Stimulated activated effector memory CD8-positive, alpha-beta T cell treated with anti-CD3 and anti-CD28 coated beads, Interleukin-12 subunit alpha, Interleukin-12 subunit beta, amount 100 ng/mL, for 72 hours (primary cell): Measurements from ENCODE around the gene ADCY7.

Experiments
- ATAC-seq: fragments of 150-1000 bp; cut with Tn5 transposase; 2 replicates; pipeline ENCODE4 v1.10.0; 2021
- DNase-seq, 2 donors: peaks; one replicate each; pipeline ENCODE4 v3.0.0; 2021 to 2022; ENCODE audit warnings: low spot score in 2 of 2
- H3K27ac Mint-ChIP-seq: one replicate; pipeline ENCODE4 v1.8.0; 2022; ENCODE audit warnings: mild to moderate bottlenecking, mixed read lengths
- H3K36me3 Mint-ChIP-seq: one replicate; pipeline ENCODE4 v1.8.0; 2022; ENCODE audit warnings: mild to moderate bottlenecking, mixed read lengths
- H3K4me1 Mint-ChIP-seq: one replicate; pipeline ENCODE4 v1.8.0; 2022; ENCODE audit warnings: mixed read lengths
- H3K4me3 Mint-ChIP-seq: one replicate; pipeline ENCODE4 v1.8.0; 2022; ENCODE audit warnings: mild to moderate bottlenecking, mixed read lengths
- H3K9me3 Mint-ChIP-seq: one replicate; pipeline ENCODE4 v1.8.0; 2022; ENCODE audit warnings: mixed read lengths

The ADCY7 gene

GRCh38 chr16:50279504-50279865 lies 13.1 kb downstream of the ADCY7 start:
- Mint-ChIP-seq H3K4me1 (peaks cover 93% of the 10 kb centered on the region), H3K27ac (peak overlapping the region; percentile 93), H3K9me3 (peaks cover 5% of the 10 kb centered on the region), H3K4me3 (peak overlapping the region; percentile 72), H3K36me3 (peaks cover 36% of the 10 kb centered on the region)
- ATAC-seq (no peak), DNase-seq (no peak)

GRCh38 chr16:50280932-50281331 lies 14.6 kb downstream of the ADCY7 start:
- H3K27ac Mint-ChIP-seq: peak overlapping the region; percentile 93
- DNase-seq (no peak), ATAC-seq (no peak)
- peak overlapping the region; percentile 72 for H3K4me3 Mint-ChIP-seq
- peaks cover 42% of the 10 kb centered on the region for H3K36me3 Mint-ChIP-seq
- H3K4me1 Mint-ChIP-seq: peaks cover 93% of the 10 kb centered on the region
- H3K9me3 Mint-ChIP-seq: peaks cover 5% of the 10 kb centered on the region

DNA sequence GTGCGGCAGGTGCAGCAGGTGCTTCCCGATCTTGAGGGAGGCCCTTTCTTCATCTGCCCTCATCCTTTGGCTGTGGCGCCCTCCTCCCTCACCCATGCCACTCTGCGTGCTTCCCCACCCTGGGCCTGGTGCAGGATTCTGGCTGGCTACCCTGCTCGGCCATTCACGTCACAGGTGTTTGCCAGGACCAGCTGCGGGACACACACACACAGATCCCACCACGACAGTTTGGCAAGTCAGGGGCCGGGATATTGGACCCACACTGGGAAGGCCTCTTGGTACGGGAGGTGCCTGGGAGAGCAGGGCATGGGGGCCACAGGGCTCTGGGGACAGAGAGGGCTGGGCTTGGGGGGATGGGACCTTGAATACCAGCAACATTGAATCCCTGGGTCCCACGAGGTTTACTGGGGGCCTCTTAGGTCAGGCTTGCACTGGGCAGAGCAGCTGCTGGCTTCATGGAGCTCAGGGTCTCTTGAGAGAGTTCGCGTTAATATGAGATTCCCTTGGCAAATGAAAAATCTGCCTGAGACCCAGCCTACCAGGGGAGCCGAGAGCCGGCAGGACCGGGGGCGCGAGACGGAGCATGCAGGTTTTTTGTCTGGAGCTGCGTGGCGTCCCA lies 15.1 kb downstream of the ADCY7 start:
- H3K27ac Mint-ChIP-seq: peak overlapping the region; percentile 93
- ATAC-seq (no peak), DNase-seq (no peak)
- peaks cover 93% of the 10 kb centered on the region for H3K4me1 Mint-ChIP-seq
- H3K36me3 Mint-ChIP-seq: peaks cover 48% of the 10 kb centered on the region
- H3K9me3 Mint-ChIP-seq: peaks cover 5% of the 10 kb centered on the region
- H3K4me3 Mint-ChIP-seq: peak overlapping the region; percentile 72

GRCh38 chr16:50282010-50282538 lies 15.7 kb downstream of the ADCY7 start:
- DNase-seq (peak in 1 of 2 donors; percentile 82), ATAC-seq (peak; percentile 78)
- peak overlapping the region; percentile 93 for H3K27ac Mint-ChIP-seq
- H3K4me1 Mint-ChIP-seq: peaks cover 93% of the 10 kb centered on the region
- peaks cover 5% of the 10 kb centered on the region for H3K9me3 Mint-ChIP-seq
- peaks cover 51% of the 10 kb centered on the region for H3K36me3 Mint-ChIP-seq
- peak overlapping the region; percentile 72 for H3K4me3 Mint-ChIP-seq

DNA sequence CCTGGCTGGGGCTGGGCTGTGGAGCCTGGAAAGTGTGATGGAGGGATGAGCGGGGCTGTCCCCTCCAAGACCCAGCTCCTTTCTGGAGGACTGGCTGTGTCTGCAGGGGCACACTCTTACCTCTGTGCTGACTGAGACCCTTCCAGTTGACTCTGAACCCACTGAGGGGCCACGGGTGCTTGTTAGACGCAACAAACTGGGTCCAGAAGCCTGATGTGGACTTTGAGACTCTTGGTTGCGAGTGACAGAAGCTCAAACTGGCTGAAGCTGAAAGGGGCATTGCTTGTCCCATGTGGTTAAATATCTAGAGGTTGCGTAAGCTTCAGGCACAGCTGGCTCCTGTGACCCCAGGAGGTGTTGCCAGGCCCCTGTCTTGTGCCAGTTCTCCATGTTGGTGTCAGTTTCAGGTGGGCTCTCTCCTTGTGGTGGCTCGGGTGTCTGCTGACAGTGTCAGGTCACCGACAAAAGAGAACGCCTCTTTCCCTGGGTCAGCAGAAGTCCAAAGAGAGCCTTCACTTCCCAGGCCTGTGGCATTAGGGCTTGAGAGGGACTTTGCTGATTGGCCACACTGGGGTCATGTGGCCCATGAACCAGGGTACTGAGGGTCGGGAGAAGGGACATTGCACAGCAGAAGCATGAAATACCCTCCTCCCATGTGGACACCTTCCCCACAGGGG lies 16.7 kb downstream of the ADCY7 start:
- peaks cover 83% of the 10 kb centered on the region for H3K4me1 Mint-ChIP-seq
- peak overlapping the region; percentile 93 for H3K27ac Mint-ChIP-seq
- H3K9me3 Mint-ChIP-seq: peaks cover 4% of the 10 kb centered on the region
- peak overlapping the region; percentile 72 for H3K4me3 Mint-ChIP-seq
- DNase-seq (no peak), ATAC-seq (no peak)
- peaks cover 51% of the 10 kb centered on the region for H3K36me3 Mint-ChIP-seq

GRCh38 chr16:50284131-50284911 lies 18.0 kb downstream of the ADCY7 start:
- peak overlapping the region; percentile 93 for H3K27ac Mint-ChIP-seq
- peaks cover 77% of the 10 kb centered on the region for H3K4me1 Mint-ChIP-seq
- DNase-seq: no peak
- peaks cover 56% of the 10 kb centered on the region for H3K36me3 Mint-ChIP-seq
- peak overlapping the region; percentile 72 for H3K4me3 Mint-ChIP-seq
- H3K9me3 Mint-ChIP-seq: no peaks in the 10 kb centered on the region
- no peak for ATAC-seq

DNA sequence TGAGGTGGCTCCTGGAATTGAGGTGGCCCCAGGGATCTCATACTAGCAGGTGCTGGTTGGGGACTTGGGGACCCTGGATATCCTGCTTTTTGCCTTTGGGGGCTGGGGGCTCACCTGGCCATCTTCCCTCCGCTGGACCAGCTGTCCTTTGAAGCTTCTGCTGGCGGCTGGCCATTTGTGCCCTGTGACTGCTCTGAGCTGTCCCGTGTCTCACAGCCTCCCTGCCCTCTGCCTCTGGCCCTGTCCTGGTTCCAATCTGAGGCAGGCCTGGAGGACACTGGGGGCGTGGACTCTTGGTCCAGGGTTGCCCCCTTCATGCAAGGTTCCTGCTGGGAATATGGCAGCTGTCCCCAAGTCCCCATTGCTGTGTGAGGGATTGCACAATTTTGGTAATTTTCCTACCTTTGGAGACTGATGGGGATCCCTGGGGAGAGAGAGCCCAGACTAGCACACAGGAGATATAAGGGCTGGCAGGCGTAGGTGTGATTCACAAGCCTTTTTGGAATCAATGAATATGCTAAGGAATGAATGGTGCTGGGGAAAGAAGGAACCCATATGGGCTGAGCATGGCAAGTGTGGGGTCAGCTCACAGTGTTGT lies 19.2 kb downstream of the ADCY7 start:
- H3K27ac Mint-ChIP-seq: no peak overlapping the region
- H3K36me3 Mint-ChIP-seq: peaks cover 60% of the 10 kb centered on the region

GRCh38 chr16:50286681-50287080 lies 20.3 kb downstream of the ADCY7 start:
- DNase-seq: no peak
- no peak for ATAC-seq
- Mint-ChIP-seq H3K4me3 (no peak overlapping the region), H3K27ac (no peak overlapping the region), H3K36me3 (peaks cover 63% of the 10 kb centered on the region), H3K9me3 (no peaks in the 10 kb centered on the region), H3K4me1 (peaks cover 61% of the 10 kb centered on the region)

More for the DNA sequence above, 19.2 kb downstream of the ADCY7 start:
- H3K4me3 Mint-ChIP-seq: no peak overlapping the region
- DNase-seq: no peak
- H3K9me3 Mint-ChIP-seq: no peaks in the 10 kb centered on the region
- no peak for ATAC-seq
- peaks cover 73% of the 10 kb centered on the region for H3K4me1 Mint-ChIP-seq

DNA sequence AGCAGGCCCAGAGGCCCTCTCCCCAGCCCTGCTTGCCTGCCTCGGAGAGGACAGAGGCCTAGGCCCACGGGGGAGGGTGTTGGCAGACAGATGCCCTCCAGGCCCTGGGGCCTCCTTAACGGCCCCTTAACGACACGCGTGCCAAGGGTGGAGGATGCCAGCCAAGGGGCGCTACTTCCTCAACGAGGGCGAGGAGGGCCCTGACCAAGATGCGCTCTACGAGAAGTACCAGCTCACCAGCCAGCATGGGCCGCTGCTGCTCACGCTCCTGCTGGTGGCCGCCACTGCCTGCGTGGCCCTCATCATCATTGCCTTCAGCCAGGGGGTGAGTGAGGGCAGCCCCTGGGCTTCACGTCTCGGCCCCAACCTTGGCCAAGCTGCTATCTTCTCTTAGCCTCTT lies 21.7 kb downstream of the ADCY7 start:
- H3K27ac Mint-ChIP-seq: peak overlapping the region; percentile 88
- ATAC-seq (no peak), DNase-seq (no peak)
- no peak overlapping the region for H3K4me3 Mint-ChIP-seq
- peaks cover 55% of the 10 kb centered on the region for H3K36me3 Mint-ChIP-seq
- H3K9me3 Mint-ChIP-seq: no peaks in the 10 kb centered on the region
- peaks cover 48% of the 10 kb centered on the region for H3K4me1 Mint-ChIP-seq

- H3K4me3 Mint-ChIP-seq: no peak overlapping the region
- H3K4me1 Mint-ChIP-seq: peaks cover 39% of the 10 kb centered on the region
- DNase-seq (no peak), ATAC-seq (no peak)
- H3K27ac Mint-ChIP-seq: peak overlapping the region; percentile 88
- no peaks in the 10 kb centered on the region for H3K9me3 Mint-ChIP-seq
- peaks cover 63% of the 10 kb centered on the region for H3K36me3 Mint-ChIP-seq
Measured at GRCh38 chr16:50288920-50289319, 22.6 kb downstream of the ADCY7 start.

GRCh38 chr16:50289950-50290764 lies 23.8 kb downstream of the ADCY7 start:
- H3K4me3 Mint-ChIP-seq: no peak overlapping the region
- ATAC-seq: no peak
- H3K36me3 Mint-ChIP-seq: peaks cover 75% of the 10 kb centered on the region
- DNase-seq: no peak
- H3K27ac Mint-ChIP-seq: peak overlapping the region; percentile 88
- peaks cover 27% of the 10 kb centered on the region for H3K4me1 Mint-ChIP-seq
- no peaks in the 10 kb centered on the region for H3K9me3 Mint-ChIP-seq

DNA sequence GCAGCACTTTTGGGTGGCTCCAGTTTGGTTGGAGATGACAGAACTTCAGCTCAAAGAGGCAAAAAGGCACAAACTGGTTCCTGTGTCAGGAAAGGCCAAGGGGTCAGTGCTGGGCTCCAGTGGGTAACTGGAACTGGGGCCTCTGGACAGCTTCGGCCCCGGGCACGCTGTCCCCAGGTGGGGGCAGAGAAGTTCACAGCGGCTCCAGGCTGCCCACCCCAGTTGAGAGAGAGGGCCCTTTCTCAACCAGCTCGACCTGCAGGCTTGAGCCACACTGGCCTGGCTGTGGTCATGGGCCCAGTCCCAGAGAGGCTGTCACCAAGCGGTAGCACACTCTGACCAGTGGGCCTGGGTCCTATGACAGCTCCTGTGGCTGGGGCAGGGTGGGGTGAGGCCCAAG lies 24.5 kb downstream of the ADCY7 start:
- H3K27ac Mint-ChIP-seq: peak overlapping the region; percentile 88
- no peak for ATAC-seq

GRCh38 chr16:50291719-50292565 lies 25.6 kb downstream of the ADCY7 start:
- Mint-ChIP-seq H3K36me3 (peaks cover 77% of the 10 kb centered on the region), H3K4me3 (no peak overlapping the region), H3K27ac (peak overlapping the region; percentile 88), H3K9me3 (no peaks in the 10 kb centered on the region), H3K4me1 (peaks cover 19% of the 10 kb centered on the region)
- no peak for DNase-seq
- no peak for ATAC-seq

More for the DNA sequence above, 24.5 kb downstream of the ADCY7 start:
- Mint-ChIP-seq H3K4me1 (peaks cover 25% of the 10 kb centered on the region), H3K4me3 (no peak overlapping the region), H3K36me3 (peaks cover 77% of the 10 kb centered on the region), H3K9me3 (no peaks in the 10 kb centered on the region)
- DNase-seq: no peak

DNA sequence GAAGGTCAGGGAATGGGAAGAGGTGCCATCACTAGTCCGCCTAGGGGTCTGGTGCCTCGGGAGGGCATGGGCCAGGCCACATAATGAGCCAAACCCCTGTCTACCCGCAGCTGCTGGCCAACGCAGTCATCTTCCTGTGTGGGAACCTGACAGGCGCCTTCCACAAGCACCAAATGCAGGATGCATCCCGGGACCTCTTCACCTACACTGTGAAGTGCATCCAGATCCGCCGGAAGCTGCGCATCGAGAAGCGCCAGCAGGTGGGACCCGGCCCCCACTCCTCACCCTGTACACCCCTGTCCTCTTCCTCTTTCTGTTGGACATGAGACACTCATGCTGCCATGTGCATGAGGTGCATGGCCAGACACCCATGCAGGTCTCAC lies 26.2 kb downstream of the ADCY7 start:
- DNase-seq: no peak
- Mint-ChIP-seq H3K9me3 (no peaks in the 10 kb centered on the region), H3K4me3 (no peak overlapping the region), H3K27ac (peak overlapping the region; percentile 88), H3K4me1 (peaks cover 19% of the 10 kb centered on the region), H3K36me3 (peaks cover 77% of the 10 kb centered on the region)
- no peak for ATAC-seq
